CD4-positive, alpha-beta T cell (primary cell): ENCODE data around the gene ERC2. TPM values are rescaled to one million over a fixed set of nuclear protein-coding genes. Genes with fewer than 3 reads are reported as not detected.

Experiments
- ATAC-seq: fragments of 200-7000 bp; cut with Tn5 transposase; one replicate; pipeline ENCODE4 v1.10.0; 2022; ENCODE audit warnings: mild to moderate bottlenecking; ENCODE audit not compliant: poor library complexity
- CTCF ChIA-PET: fragments of 350-600 bp; sonication (Branson Sonifier 250); formaldehyde crosslinking; loops from one replicate; lab custom pipeline; 2021; ENCODE audit warnings: antibody characterized with exemption, inconsistent platforms; lab: Charles Lee
- POLR2A ChIA-PET: fragments of 350-600 bp; sonication (Branson Sonifier 250); formaldehyde crosslinking; loops from one replicate; lab custom pipeline; 2021; ENCODE audit warnings: antibody characterized with exemption, inconsistent platforms; lab: Charles Lee
- DNase-seq, 14 experiments: peaks; one replicate each; pipeline ENCODE4 v3.0.0-alpha.2; 2013 to 2020; ENCODE audit warnings: mixed read lengths in 2 of 14
- H3K27ac ChIP-seq, 2 donors: one replicate each; pipeline versions ENCODE4 v1.5.1 to v1.7.0; 2013; ENCODE audit warnings: low read length in 2 of 2, low read depth in 1 of 2, mild to moderate bottlenecking in 1 of 2
- H3K27me3 ChIP-seq, 2 experiments: 1 replicate in 1 of 2; 2 replicates in 1 of 2; pipeline versions ENCODE4 v1.6.1 to v1.7.0; 2013; ENCODE audit warnings: low read length in 2 of 2, control low read depth in 1 of 2, mild to moderate bottlenecking in 1 of 2, moderate library complexity in 1 of 2; ENCODE audit not compliant: insufficient read depth in 2 of 2, control insufficient read depth in 1 of 2
- H3K36me3 ChIP-seq: one replicate; pipeline ENCODE4 v1.6.1; 2013; ENCODE audit warnings: low read length, control low read depth; ENCODE audit not compliant: insufficient read depth
- H3K4me1 ChIP-seq: one replicate; pipeline ENCODE4 v1.6.1; 2013; ENCODE audit warnings: low read length, control low read depth; ENCODE audit not compliant: insufficient read depth
- H3K4me3 ChIP-seq: one replicate; pipeline ENCODE4 v1.5.1; 2013; ENCODE audit warnings: mild to moderate bottlenecking, low read length, moderate library complexity
- H3K9me3 ChIP-seq, 2 experiments: 1 replicate in 1 of 2; 2 replicates in 1 of 2; pipeline versions ENCODE4 v1.6.1 to v1.7.0; 2013; ENCODE audit warnings: low read length in 2 of 2, mild to moderate bottlenecking in 2 of 2, control low read depth in 1 of 2, moderate library complexity in 1 of 2; ENCODE audit not compliant: control insufficient read depth in 1 of 2, insufficient read depth in 1 of 2
- H3K27ac Mint-ChIP-seq: one replicate; pipeline ENCODE4 v1.8.0; 2020; ENCODE audit warnings: mixed read lengths
- H3K27me3 Mint-ChIP-seq: one replicate; pipeline ENCODE4 v1.8.0; 2021; ENCODE audit warnings: mixed read lengths
- H3K36me3 Mint-ChIP-seq: one replicate; pipeline ENCODE4 v1.8.0; 2021; ENCODE audit warnings: low read depth, mixed read lengths
- H3K4me1 Mint-ChIP-seq: one replicate; pipeline ENCODE4 v1.8.0; 2021; ENCODE audit warnings: low read depth, mixed read lengths
- H3K4me3 Mint-ChIP-seq: one replicate; pipeline ENCODE4 v1.8.0; 2020; ENCODE audit warnings: mild to moderate bottlenecking, mixed read lengths
- H3K9me3 Mint-ChIP-seq: one replicate; pipeline ENCODE4 v1.8.0; 2020; ENCODE audit warnings: mixed read lengths
- intact Hi-C, 2 experiments: fragments of 100-400 bp; cut with DNase I in 1 of 2; cut with micrococcal nuclease in 1 of 2; formaldehyde crosslinking; loops; one replicate each; pipeline versions ENCODE4 v1.15.1 to v1.9.0; 2023 to 2025; cut with DNase I, micrococcal nuclease
- total RNA-seq, 174 experiments: library from RNA in 2 of 174; stranded (reverse) in 2 of 174; gene quantifications; one replicate each; pipeline ENCODE4 v1.2.3 and lab custom pipeline; 2021 to 2026
- TF ChIP-seq, protein P1 (sequence below): fragments of 200-600 bp; IDR thresholded peaks from one replicate; pipeline ENCODE4 v1.8.0; 2022; ENCODE audit warnings: antibody characterized with exemption, mild to moderate bottlenecking

The ERC2 gene
- total RNA-seq, 2 experiments from 2014 or later, result not detected

DNA sequence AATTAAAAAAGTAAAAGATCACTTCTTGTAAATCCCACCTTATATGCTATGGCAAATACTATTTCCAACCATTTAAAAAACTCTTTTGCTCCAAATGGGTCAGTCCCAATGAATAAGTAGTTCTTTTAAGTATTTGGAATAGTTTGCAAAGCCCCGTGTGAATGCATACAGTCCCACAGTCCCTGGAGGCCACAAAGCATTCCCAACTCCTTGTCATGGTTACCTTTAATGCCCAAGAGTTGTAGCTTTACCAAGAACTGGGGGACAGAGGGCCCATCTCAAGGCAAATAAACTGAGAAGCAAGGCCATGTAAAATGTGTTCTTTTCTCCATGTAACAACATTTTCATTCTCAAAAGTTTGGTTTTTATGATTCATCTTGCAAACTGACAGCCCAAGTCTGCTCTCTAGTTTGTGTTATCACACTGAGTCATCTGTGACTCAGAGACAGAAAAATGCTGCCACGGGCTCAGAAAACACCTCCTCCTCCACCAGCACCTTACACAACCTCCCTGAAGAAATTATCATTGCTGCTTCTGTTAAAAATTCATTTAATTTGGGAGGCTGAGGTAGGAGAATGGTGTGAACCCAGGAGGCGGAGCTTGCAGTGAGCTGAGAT is 336.2 kb downstream of the ERC2 start:
- H3K4me3 ChIP-seq, result no peak overlapping the region
- no peaks in the 10 kb centered on the region for H3K36me3 ChIP-seq
- no peaks in the 10 kb centered on the region for H3K9me3 ChIP-seq
- Mint-ChIP-seq H3K9me3 (no peaks in the 10 kb centered on the region), H3K4me3 (no peak overlapping the region), H3K27ac (no peak overlapping the region), H3K27me3 (peaks cover 4% of the 10 kb centered on the region), H3K36me3 (no peaks in the 10 kb centered on the region), H3K4me1 (no peaks in the 10 kb centered on the region)
- ATAC-seq (no peak), DNase-seq (no peak)
- H3K27me3 ChIP-seq, result no peaks in the 10 kb centered on the region
- intact Hi-C loops, result no loop called here
- TF ChIP-seq, protein P1, sequence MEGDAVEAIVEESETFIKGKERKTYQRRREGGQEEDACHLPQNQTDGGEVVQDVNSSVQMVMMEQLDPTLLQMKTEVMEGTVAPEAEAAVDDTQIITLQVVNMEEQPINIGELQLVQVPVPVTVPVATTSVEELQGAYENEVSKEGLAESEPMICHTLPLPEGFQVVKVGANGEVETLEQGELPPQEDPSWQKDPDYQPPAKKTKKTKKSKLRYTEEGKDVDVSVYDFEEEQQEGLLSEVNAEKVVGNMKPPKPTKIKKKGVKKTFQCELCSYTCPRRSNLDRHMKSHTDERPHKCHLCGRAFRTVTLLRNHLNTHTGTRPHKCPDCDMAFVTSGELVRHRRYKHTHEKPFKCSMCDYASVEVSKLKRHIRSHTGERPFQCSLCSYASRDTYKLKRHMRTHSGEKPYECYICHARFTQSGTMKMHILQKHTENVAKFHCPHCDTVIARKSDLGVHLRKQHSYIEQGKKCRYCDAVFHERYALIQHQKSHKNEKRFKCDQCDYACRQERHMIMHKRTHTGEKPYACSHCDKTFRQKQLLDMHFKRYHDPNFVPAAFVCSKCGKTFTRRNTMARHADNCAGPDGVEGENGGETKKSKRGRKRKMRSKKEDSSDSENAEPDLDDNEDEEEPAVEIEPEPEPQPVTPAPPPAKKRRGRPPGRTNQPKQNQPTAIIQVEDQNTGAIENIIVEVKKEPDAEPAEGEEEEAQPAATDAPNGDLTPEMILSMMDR, result no peak
- ChIA-PET CTCF (no interaction called here), POLR2A (no interaction called here)
- no peak overlapping the region for H3K27ac ChIP-seq
- H3K4me1 ChIP-seq, result no peaks in the 10 kb centered on the region

DNA sequence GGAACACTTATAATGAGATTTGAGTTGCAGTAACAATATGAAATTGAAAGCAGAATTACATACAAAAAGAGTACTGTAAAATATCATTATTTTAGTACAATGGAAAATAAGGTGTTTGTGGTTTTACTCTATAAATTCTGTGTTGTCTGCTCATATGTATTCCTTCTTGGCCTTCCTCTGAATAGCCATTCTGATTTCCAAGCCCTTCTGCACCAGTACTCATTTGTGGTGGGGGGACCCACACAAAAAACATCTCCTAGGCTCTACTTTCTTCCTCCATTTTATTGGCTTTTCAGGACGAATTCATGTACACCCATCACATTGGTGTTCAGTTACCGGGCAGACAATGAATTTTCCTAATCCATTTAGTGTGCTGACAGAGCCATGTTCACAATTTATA is 338.2 kb downstream of the ERC2 start:
- peaks cover 4% of the 10 kb centered on the region for H3K27me3 Mint-ChIP-seq
- no peak for ATAC-seq
- Histone ChIP-seq H3K9me3 (no peaks in the 10 kb centered on the region), H3K4me1 (no peaks in the 10 kb centered on the region), H3K4me3 (no peak overlapping the region), H3K27ac (no peak overlapping the region), H3K36me3 (no peaks in the 10 kb centered on the region), H3K27me3 (no peaks in the 10 kb centered on the region)
- ChIA-PET POLR2A (no interaction called here), CTCF (no interaction called here)
- H3K27ac Mint-ChIP-seq, result no peak overlapping the region
- no peaks in the 10 kb centered on the region for H3K4me1 Mint-ChIP-seq
- H3K9me3 Mint-ChIP-seq, result no peaks in the 10 kb centered on the region
- intact Hi-C loops, result no loop called here
- H3K4me3 Mint-ChIP-seq, result no peak overlapping the region
- no peak for DNase-seq
- TF ChIP-seq, protein P1, result no peak
- H3K36me3 Mint-ChIP-seq, result no peaks in the 10 kb centered on the region

DNA sequence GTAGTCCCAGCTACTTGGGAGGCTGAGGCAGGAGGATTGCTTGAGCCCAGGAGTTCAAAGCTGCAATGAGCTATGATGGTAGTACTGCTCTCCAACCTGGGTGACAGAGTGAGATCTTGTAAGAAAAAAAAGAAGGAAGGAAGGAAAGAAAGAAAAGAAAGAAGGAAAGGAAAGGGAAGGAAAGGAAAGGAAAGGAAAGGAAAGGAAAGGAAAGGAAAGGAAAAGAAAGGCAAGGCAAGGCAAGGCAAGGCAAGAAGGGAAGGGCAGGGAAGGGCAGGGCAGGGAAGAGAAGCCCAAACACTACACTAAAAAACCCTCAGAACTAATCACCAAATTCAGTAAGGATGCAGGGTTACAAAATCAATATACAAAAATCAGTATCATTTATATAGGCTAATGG is 341.6 kb downstream of the ERC2 start:
- intact Hi-C loops, result no loop called here
- Mint-ChIP-seq H3K27ac (no peak overlapping the region), H3K36me3 (no peaks in the 10 kb centered on the region), H3K4me1 (no peaks in the 10 kb centered on the region), H3K27me3 (peaks cover 4% of the 10 kb centered on the region), H3K4me3 (no peak overlapping the region), H3K9me3 (no peaks in the 10 kb centered on the region)
- no peak for DNase-seq
- TF ChIP-seq, protein P1, result no peak
- H3K4me3 ChIP-seq, result no peak overlapping the region
- H3K27me3 ChIP-seq, result no peaks in the 10 kb centered on the region
- H3K27ac ChIP-seq, result no peak overlapping the region
- H3K36me3 ChIP-seq, result no peaks in the 10 kb centered on the region
- no peak for ATAC-seq
- H3K9me3 ChIP-seq, result no peaks in the 10 kb centered on the region
- H3K4me1 ChIP-seq, result no peaks in the 10 kb centered on the region
- ChIA-PET POLR2A (no interaction called here), CTCF (no interaction called here)
